Measurements from ENCODE around the gene KCNG4.

- TF ChIP-seq PKNOX1 (IDR thresholded peaks at IDR 0.05) (no peak), FOXK2 (IDR thresholded peaks at IDR 0.05) (no peak), SUZ12 (IDR thresholded peaks at IDR 0.05) (no peak), FOXA1 (IDR thresholded peaks at IDR 0.05) (no peak), FOXM1 (IDR thresholded peaks at IDR 0.05; ENCODE audit: borderline replicate concordance) (no peak), SP1 (IDR thresholded peaks at IDR 0.05) (no peak), ZNF384 (IDR thresholded peaks at IDR 0.05) (no peak), ELF4 (IDR thresholded peaks at IDR 0.05) (no peak), ARNT (IDR thresholded peaks at IDR 0.05) (no peak), BHLHE40 (IDR thresholded peaks at IDR 0.05; ENCODE audit: borderline replicate concordance) (no peak), L3MBTL2 (conservative IDR thresholded peaks at IDR 0.05) (no peak), LEF1 (IDR thresholded peaks at IDR 0.05; ENCODE audit: borderline replicate concordance) (no peak), TARDBP (IDR thresholded peaks at IDR 0.05) (no peak)
These were observed 4.9 kb upstream of the KCNG4 start for GRCh38 chr16:84244728-84245127.

All from HEK293T (cell line).